Measurements from ENCODE around the gene LRRC74B.

DNA sequence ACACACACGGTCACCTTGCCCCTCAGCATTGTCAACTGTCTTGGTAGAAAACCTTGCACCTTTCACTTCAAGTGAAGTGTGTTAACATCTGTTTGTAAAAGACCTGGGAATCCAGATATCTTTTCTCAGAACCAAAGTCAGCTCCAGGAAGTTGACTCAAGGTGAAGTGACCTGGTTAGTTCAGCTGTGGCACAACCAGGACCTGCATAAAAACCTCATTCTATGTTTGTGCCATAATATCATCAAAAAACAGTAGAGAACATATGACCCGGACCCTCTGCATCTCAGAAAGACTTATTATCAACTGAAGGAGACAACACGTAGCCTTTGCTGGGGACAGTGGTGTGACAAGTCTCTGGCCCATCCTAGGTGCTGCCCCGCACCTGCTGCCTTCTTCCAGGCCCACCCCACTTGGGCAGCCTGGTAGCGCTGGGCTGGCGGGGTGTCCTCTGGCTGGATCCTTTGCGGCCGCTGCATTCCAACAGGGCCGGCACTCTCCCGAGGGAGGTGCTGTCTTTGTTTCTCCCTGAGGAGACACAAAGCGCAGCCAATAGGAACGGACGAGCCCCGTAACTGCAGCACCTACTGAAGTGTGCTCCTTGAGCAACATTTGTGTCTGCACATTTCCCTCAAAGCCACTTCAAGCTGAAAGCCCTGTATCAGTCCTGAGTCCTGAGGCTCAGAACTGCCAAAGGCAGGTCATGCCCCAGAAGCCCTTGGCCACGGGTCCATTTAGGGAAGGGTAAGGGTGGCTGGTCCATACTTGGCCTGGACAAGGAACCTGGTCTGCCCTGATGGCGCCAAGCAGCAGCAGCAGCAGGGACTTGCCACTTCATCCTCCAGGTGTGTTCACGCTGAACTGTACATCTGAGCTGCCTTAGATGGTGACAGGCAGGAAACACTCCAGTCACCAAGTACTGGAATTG, 25.2 kb downstream of the LRRC74B start:
- TF ChIP-seq GATA2 (IDR thresholded peaks at IDR 0.05; ENCODE audit: low read depth, low read length), result no peak
- no peak for TF ChIP-seq GATA3 (IDR thresholded peaks at IDR 0.05; ENCODE audit: low read depth, low read length)

Measured in SH-SY5Y (cell line).